ACHN (cell line): ENCODE results near the gene SPSB1.

Experiments used
- DNase-seq: peaks from one replicate; pipeline ENCODE4 v3.0.0-alpha.2; 2015
- in situ Hi-C: cut with HindIII; loops from 2 replicates; pipeline ENCODE4 v1.10.0; 2017; ENCODE audit warnings: low sequenced_read_pairs, low pct_ligation_motif_present, low pct_unique_long_range_greater_than_20kb

Gene SPSB1

DNA sequence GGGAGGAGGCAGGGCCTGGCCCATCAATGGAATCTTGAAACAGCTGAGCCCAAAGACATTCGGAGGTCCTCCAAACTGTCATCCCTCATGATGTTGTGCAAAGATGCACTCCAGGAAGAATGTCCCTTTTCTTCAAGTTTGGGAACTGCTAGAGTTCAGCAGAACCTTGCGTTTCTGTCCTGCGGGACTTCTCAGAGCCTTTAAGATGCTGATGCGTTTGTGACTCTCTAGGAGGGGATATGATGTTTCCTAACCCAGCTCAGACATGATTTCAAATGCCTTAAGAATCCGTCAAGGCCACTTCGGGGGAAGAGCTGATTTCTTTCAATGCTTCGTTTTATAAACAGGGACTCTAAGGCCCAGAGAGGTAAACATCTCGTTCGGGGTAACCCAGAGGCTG, 35.5 kb downstream of the SPSB1 start:
- in situ Hi-C loops = no loop called here

DNA sequence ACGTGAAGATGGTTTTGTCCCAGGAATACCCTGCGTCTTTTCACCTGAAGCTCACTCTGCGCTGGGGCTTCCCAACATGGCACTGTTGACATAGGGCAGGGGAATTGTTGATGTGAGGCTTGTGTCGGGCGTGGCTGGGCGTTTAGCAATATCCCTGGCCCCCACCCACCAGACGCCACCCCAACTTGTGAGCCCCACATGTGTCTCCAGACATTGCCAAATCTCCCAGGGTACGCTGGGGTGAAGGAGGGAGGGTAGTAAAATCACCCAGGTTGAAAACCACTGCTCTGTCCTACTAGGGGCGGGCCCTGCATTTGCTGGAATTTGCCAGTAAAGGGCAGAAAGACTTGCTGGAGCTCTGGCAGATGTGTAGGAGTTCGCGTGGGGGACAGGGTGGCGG, 36.0 kb downstream of the SPSB1 start:
- in situ Hi-C loops = no loop called here
- DNase-seq = no peak

More for the DNA sequence above, 35.5 kb downstream of the SPSB1 start:
- DNase-seq = no peak

DNA sequence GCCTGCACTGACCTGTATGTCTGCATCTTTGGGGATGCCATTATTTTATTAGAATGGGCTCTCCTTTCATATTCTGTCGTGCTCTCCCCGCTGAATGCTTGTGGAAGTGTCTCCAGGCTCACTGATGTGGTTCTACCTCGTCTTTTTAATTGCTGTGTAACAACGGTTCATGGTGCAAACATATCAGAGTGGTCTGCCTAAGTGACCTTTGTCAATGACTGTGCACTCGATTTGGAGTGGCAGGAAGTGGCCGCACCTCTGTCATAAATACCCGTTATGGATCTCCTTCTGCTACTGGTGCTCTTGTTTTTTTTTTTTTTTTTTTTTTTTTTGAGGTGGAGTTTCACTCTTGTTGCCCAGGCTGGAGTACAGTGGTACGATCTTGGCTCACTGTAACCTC, 38.3 kb downstream of the SPSB1 start:
- DNase-seq = no peak
- in situ Hi-C loops = no loop called here

DNA sequence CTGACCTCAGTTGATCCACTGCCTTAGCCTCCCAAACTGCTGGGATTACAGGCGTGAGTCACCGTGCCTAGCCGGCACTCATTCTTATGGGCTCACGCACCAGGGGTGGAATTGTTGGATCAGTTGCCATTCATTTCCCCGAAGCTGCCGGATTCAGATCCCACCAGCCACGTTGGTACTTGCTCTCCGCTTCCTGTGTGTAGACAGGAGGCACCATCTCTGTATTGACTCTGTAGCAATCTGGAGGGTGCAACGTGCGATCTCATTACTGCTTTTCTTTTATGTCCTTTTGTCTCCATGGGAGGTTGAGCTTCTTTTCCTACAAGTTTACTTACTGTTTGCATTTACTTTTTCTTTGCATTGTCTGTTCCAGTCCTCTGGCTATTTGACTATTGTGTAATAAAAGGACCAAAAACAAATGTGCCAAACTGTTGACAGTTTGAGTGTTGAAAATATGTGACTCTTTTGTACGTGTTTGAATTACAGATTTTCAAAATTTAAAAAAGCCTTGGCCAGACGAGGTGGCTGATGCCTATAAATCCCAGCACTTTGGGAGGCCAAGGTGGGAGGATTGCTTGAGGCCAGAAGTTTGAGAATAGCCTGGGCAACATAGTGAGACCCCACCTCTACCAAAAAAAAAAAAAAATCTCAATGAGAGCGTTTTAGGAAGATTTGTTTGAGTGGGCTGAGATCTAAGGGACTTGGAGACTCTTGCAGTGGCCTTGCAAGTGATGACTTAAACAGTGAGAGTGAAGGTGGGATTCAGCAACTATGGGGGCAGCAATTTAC, 39.1 kb downstream of the SPSB1 start:
- in situ Hi-C loops = no loop called here
- no peak for DNase-seq

DNA sequence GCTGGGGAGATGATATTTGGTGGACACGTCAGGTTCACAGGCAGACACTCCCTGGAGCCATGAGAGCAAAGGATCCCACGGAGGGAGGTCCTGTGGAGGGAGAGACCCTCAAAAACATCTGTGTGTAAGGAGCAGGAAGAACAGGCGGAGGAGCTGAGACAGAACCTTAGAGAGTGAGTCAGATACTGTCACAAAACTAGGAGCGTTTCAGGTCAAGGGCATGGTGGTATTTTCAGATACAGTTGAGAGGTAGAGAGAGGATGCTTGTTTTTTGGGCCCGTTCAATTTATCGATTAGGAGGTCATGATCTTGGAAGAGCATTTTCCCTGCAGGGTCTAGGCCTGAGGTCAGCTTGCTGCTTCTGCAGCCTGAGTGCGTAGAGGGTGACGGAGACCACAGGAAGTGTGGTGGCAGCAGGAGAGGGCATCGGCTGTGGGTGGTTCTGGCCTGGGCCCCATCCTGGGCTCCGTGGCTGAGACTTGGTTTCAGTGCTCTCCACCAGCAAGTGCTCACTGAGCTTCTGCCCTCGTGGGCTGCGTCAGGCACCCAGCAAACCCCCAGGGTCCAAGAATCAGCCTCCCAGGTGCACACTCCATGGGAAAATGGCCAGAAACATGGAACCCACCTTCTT, 39.9 kb downstream of the SPSB1 start:
- DNase-seq = no peak
- in situ Hi-C loops = no loop called here

DNA sequence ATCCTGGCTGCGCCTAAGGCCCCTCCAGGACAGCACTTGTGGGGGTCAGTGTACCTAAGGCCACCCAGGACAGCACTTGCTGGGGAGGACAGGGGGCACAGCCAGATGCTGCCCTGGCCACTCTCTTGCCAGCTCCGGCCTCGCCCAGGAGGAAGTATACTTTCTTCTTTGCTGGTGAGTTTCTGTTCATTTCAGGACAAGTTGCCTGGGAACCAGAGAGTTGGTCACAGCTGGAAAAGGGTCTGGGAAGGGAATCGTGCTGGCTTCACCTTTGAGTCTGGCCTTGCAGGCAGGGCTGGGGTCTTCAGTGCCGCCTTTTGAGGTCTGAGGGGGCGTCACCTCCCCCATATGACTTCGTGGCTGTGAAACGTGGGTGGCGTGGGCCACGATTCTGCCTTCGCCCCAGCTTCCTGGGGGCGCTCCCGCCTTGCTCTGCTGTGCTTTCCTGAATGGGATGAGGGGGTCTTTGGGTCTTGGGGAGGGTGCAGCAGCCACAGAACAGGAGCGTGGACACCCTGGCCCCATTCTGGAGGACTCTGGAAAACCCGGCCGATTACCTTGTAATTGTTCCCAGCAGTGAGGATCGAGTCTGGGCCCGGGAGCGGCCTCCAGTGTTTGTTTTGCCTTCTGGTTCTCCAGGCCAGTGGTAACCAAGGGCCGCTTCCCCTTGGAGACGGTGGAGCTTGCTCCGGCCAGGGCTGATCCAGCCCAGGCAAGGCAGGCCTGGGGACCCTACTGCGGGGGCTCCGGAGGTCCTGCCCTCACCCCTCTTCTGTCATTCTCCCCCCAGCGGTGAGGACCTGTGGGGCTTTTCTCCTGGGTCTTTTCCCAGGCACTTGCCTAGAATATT, 45.9 kb downstream of the SPSB1 start:
- in situ Hi-C loops = no loop called here
- DNase-seq = no peak

DNA sequence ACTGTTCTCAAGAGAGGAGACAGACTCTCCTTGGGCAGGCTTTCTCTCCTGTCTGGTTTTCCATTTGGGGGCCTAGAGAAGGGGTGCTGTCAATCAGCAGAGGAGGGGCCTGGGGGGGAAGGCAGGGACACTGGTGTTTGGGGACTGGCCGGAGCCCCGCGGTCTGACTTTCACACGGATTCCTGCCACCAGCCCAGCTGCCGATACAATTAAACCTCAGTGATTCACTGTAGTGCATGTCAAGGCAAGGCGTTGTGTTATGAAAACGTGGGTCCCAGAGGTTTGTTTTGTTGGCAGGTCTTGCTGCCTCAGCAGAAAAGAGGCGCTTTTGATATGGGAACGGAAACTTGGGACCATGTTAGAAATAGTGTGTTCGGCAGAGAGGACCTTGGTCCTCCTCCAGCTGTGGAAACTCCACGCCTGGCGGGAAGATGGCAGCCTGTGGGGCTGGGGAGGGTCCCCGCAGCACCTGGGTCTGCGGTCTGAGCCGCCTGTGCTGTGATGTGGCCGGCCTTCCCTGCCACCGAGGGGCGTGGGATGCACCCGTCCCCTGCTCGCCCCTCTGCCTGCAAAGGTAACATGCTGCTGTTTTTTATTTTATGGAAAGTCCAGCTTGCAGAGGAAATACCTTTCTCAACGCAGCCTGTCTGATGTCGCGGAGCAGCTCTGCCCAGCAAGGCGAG, 47.6 kb downstream of the SPSB1 start:
- in situ Hi-C loops = no loop called here
- DNase-seq = no peak

DNA sequence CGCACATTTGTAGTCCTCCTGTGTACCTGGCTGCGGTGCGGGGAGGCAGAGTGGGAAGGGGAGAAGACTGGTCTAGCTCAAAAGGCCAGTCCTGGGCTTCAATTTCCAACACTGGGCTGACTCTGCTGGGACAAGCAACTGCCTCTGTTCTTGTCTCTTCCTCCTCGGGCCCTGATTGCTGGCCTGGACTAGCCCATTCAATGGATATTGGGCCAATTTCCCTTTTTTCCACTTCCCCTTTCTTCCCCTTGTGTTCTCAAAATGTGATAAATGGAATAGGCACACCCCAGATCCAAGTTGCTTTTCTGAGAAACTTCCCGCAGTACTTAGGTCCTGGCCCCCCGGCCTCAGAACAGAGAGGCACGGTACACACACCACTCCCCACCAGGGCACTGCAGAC, 48.2 kb downstream of the SPSB1 start:
- in situ Hi-C loops = no loop called here
- no peak for DNase-seq

DNA sequence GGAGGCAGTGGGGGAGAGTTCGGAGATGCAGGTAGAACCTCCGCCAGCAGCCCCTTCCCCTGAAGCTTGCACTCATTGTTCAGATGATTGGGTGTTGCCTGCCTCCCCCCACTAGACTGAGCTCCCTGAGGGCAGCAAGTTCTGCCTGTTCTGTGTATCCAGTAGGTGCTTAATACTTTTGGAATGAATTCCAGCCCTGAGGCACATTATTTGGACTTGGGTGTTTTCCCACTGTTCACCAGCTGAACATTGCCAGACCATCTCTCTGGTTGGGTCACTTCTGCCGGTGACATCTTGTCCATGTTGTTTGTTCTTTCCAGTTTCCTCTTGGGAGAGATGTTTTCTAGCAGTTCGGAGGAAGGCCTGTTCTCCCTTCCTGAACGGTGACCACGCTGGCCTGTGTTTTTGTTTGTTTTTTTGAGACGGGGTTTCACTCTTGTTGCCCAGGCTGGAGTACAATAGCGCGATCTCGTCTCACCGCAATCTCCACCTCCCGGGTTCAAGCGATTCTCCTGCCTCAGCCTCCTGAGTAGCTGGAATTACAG, 48.7 kb downstream of the SPSB1 start:
- in situ Hi-C loops = no loop called here
- no peak for DNase-seq

DNA sequence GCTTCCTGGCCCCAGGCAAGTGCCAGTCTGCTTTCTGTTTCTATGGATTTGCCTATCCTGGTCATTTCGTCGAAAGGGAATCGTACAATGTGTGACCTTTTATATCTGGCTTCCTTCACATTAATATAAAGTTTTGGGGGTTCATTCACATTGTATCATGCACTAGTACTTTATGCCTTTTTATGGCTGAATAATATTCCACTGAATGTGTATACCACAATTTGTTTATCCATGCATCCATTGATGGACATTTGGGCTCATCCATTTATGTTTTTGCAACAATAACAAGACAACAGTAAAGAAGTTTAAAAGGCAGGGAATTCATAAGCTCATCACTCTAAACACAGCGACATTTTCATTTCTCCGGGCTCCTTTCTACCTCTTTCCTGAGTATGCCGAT, 50.6 kb downstream of the SPSB1 start:
- DNase-seq = no peak
- in situ Hi-C loops = no loop called here

DNA sequence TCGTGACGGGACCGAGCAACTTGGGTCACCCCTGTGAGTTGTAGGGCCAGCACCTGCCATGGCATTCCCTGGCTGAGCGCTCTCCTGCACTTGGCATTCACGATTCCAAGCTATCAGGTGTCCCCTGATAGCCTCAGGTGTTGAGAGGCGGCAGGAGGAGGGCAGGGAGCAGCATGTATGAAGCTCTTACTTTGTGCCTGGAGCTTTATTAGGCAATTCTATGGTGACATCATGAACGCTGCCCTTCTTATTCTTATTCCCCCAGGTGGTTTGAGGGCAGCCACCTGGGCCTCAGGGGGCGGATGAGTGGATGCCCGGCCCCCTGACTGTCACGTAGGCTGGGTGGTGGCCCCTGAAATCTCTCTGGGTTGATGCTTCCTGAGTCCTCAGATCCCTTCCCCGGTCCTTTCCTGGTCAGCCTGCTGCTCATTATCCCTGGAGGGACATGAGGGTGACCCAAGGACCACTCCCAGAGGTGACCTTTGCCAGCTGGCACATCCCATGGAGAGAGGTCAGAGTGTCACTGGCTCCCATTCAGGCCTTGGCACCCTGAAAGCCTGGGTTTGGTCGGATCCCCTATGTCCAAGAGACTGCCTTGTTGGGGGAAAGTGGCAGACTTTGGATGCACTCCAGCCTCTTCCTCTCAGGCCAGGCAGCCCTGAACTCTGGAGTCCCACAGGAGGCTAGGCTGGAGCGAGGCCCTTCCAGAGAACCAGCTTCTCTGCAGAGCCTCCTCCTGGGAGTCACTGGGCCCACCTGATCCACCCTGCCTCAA, 51.9 kb downstream of the SPSB1 start:
- no peak for DNase-seq
- in situ Hi-C loops = no loop called here

DNA sequence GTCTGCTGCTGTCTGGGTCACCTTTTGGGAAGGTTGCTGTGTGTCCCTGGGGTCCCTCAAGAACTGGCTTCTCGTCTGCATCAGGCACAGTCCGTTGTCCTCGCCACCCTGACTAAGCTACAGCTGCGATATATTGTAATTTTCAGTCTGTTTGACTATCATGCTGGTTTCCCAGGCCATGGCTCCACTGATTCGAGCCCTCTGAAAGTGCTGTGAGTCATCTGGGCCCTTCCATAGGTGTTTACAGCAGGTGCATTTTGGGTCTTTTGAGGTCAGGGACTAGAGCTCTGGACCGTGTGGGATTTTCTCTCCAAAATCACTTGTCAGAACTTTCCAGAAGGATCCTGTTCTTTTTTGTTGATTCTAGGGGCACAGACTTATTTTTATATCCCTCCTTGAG, 52.8 kb downstream of the SPSB1 start:
- in situ Hi-C loops = no loop called here
- no peak for DNase-seq

DNA sequence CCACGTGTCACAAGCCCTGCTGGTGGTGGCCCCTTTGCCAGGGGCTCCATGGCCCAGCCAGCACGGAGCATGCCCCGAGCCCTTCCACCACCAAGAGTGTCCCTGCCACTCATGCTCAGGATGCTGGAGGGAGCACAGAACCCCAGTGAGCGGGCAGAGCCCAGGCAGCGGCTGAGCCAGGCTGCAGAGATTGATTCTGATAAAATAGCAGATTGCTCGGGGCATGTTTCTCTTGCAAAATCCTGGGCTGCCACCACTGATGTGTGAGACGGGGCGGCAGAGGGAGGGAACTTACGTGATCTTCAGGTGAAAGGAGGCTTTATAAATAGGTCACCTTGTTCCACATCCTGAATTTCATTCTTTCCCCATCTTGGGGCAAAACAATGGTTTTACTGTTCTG, 53.2 kb downstream of the SPSB1 start:
- in situ Hi-C loops = no loop called here
- DNase-seq = no peak

DNA sequence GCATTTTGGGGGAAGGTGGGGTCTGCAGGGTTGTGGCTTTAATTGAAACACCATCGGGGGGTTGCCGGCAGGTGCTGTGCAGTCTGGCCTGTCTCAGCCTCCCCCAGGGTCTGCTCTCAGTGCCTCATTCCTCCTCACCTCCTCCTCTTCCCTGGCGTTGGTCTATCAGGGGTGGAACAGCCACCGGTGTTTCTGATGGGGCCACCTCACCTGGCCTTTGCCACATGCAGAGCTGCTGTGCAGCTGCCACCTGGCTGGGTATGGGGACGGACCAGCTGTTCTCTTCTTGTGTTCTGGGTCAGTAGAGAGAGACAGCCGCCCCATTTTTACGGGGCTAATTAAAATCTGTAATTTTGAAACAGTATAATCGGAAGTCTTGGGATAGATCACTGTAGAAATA, 53.9 kb downstream of the SPSB1 start:
- DNase-seq = no peak
- in situ Hi-C loops = no loop called here

DNA sequence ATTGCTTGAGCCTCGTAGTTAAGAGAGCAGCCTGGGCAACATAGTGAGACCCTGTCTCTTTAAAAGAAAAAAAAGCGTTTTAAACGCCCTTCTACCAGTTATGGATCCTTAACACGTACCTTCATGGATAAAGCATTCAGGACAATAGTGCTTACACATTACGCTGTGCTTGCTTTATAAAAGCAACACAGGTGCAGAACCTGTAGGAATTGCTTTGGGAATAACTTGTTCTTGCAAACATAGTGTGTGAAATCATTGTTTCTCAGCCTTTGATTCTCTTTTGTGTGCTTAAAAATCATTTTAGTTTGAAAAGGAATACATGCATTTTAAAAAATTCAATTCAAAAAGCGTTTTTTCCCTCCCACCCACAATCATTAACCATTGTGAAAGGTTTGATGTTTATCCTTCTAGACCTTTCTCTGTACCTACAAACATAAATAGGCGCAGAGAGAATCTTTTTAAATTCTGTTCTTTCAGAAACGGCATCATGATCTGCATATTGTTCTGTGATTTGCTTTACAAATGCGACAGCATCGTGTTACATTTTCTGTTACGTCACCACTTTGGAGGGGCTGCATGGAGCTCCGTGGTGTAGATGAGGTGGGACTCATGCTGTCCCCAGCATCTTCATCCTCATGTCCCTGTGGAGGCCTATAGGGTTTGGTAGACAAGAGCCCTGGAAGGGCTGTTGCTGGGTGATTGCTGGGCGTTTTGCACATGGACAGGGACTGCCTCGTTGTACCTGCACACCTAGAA, 54.6 kb downstream of the SPSB1 start:
- in situ Hi-C loops = no loop called here
- no peak for DNase-seq

DNA sequence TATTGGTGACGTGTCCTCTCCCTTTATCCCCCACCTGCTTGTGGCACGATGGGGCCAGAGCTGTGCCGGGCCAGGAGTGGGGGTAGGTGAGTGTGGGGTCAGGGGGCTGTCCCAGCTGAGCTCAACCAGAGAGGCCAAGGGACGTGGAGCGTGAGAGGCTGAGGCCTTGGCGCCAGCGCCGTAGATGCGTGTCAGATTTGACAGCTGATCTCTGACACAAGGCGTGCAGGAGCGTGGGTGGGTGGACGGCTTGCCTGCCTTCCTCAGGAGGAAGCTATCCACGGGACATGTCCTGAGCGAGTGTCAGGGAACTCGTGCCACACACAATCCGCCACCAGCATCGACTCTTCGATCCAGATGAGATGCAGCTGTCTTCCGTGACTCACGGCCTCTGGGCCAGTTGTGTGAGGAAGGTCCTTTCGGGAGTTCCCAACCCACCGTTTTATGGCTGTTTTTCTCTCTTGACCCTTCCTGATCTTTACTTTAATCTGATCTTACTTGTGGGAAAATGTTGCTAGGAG, 56.7 kb downstream of the SPSB1 start:
- in situ Hi-C loops = no loop called here

More for the DNA sequence above, 56.7 kb downstream of the SPSB1 start:
- no peak for DNase-seq
